Right atrium auricular region (tissue), 2 donors: Measurements from ENCODE around the gene FAM107B. TPM values are rescaled to one million over a fixed set of nuclear protein-coding genes. Genes with fewer than 3 reads are reported as not detected.
A peak's percentile ranks its signal among the peaks of the same experiment; 100 is the strongest.

Experiments used
- DNase-seq: peaks from one replicate; pipeline ENCODE4 v3.0.0-alpha.2; 2019; ENCODE audit warnings: low spot score
- H3K27ac ChIP-seq, 2 donors: fragments of 200-600 bp; sonication (generic); 1 replicate in 1 of 2; 2 replicates in 1 of 2; pipeline ENCODE4 v1.5.1; 2016 to 2019
- H3K27me3 ChIP-seq, 2 donors: fragments of 200-600 bp; sonication (generic); one replicate each; pipeline versions ENCODE4 v1.5.1 to v1.6.0; 2017 to 2019
- H3K36me3 ChIP-seq: fragments of 200-600 bp; sonication (generic); one replicate; pipeline ENCODE4 v1.5.1; 2016
- H3K4me1 ChIP-seq, 2 donors: fragments of 200-600 bp; sonication (generic); one replicate each; pipeline versions ENCODE4 v1.5.1 to v1.6.0; 2017 to 2019
- H3K4me3 ChIP-seq, 2 donors: fragments of 200-600 bp; sonication (generic); 1 replicate in 1 of 2; 2 replicates in 1 of 2; pipeline ENCODE4 v1.5.1; 2017 to 2019; ENCODE audit warnings: mild to moderate bottlenecking in 1 of 2, moderate library complexity in 1 of 2
- H3K9me3 ChIP-seq, 2 donors: fragments of 200-600 bp; sonication (generic); one replicate each; pipeline ENCODE4 v1.5.1; 2019
- CTCF ChIP-seq, 2 donors: fragments of 200-600 bp; sonication (generic); IDR thresholded peaks; one replicate each; pipeline ENCODE4 v1.5.1; 2019; ENCODE audit warnings: antibody characterized with exemption in 2 of 2
- total RNA-seq, 2 donors: library from RNA; depleted of rRNA; stranded (reverse); fragments of >200 nt; gene quantifications; one replicate each; pipeline ENCODE4 v1.1.0, GENCODE V29; 2016

Gene FAM107B
- total RNA-seq, 2 donors from 2014 or later = 10.6 to 14.1 TPM

DNA sequence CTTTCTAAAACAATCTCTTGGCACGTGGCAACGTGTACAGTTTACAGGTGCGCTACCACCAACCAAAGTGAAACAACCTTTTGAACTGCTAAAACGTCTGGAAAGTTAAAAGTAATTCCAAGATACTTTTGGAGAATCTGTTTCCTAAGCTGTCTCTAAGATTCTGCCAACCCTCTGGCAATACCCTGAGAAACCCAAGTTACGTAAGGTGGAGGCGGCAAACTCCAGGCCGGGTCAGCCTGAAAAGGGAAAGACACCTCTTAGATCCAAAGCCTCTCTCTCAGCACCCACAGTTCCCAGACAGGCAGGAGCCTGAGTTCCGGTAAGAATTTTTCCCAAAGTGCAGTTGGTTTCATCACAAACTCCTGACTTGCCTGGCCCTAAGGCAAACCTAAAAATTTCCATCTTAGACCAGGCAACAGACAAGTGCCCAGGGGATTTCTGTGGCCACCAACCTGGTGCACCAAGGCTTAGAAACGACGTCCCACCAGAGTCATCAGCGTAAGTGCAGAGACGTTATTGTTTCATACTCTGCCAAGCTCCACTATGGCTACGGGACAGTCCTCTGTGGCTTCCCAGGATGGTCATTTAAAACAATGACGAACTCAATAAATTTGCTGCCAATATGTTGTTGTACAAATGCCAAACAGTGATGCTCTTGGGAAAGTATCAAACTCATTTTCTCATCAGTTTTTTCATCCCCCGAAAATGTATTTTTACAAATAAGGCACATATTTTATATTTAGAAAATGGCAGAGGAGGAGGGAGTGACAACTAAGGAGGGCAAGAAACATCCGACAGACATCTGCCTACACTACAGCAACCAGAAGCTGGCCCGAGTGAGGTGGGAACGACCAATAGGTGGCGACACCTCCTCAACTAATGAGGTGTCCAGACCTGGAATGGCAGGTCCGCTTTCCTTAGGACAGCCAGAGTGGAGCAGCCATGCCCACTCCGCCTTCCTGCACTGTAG, 238.2 kb downstream of the FAM107B start:
- no peaks in the 10 kb centered on the region for H3K27me3 ChIP-seq
- no peaks in the 10 kb centered on the region for H3K4me1 ChIP-seq
- no peak overlapping the region for H3K4me3 ChIP-seq
- peak; percentile 89 for DNase-seq
- H3K27ac ChIP-seq = no peak overlapping the region
- peak; percentile 41 to 73 for TF ChIP-seq CTCF (IDR thresholded peaks at IDR 0.05)
- H3K9me3 ChIP-seq = no peaks in the 10 kb centered on the region
- no peaks in the 10 kb centered on the region for H3K36me3 ChIP-seq

GRCh38 chr10:14535457-14536130, 239.1 kb downstream of the FAM107B start:
- Histone ChIP-seq H3K9me3 (no peaks in the 10 kb centered on the region), H3K36me3 (no peaks in the 10 kb centered on the region), H3K27ac (no peak overlapping the region), H3K27me3 (no peaks in the 10 kb centered on the region), H3K4me1 (no peaks in the 10 kb centered on the region), H3K4me3 (no peak overlapping the region)
- no peak for TF ChIP-seq CTCF (IDR thresholded peaks at IDR 0.05)
- no peak for DNase-seq

DNA sequence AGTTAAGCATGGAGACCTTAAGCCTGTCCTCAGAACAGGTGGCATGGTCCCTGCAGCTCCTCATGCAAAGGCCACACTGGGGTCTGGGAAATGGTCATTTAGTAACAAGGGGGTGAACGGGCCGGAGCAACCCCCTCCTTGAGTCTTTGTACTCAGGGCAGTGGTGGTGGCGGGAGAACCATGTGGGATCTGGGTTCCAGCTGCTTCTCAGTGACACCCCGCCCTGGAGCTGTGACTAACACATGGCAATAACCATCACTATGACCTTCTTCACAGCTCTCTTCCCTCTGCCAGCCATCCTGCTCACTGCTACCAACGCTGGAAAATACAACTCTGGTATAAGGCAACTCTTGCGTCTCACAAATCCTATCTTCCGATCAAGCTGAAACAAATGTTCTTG, 240.5 kb downstream of the FAM107B start:
- Histone ChIP-seq H3K4me1 (no peaks in the 10 kb centered on the region), H3K9me3 (no peaks in the 10 kb centered on the region), H3K4me3 (no peak overlapping the region), H3K36me3 (no peaks in the 10 kb centered on the region), H3K27ac (no peak overlapping the region), H3K27me3 (no peaks in the 10 kb centered on the region)
- TF ChIP-seq CTCF (IDR thresholded peaks at IDR 0.05) = no peak
- no peak for DNase-seq

GRCh38 chr10:14533295-14533694, 241.4 kb downstream of the FAM107B start:
- no peak for DNase-seq
- Histone ChIP-seq H3K27ac (no peak overlapping the region), H3K36me3 (no peaks in the 10 kb centered on the region), H3K4me3 (no peak overlapping the region), H3K4me1 (no peaks in the 10 kb centered on the region), H3K9me3 (no peaks in the 10 kb centered on the region), H3K27me3 (no peaks in the 10 kb centered on the region)
- no peak for TF ChIP-seq CTCF (IDR thresholded peaks at IDR 0.05)

DNA sequence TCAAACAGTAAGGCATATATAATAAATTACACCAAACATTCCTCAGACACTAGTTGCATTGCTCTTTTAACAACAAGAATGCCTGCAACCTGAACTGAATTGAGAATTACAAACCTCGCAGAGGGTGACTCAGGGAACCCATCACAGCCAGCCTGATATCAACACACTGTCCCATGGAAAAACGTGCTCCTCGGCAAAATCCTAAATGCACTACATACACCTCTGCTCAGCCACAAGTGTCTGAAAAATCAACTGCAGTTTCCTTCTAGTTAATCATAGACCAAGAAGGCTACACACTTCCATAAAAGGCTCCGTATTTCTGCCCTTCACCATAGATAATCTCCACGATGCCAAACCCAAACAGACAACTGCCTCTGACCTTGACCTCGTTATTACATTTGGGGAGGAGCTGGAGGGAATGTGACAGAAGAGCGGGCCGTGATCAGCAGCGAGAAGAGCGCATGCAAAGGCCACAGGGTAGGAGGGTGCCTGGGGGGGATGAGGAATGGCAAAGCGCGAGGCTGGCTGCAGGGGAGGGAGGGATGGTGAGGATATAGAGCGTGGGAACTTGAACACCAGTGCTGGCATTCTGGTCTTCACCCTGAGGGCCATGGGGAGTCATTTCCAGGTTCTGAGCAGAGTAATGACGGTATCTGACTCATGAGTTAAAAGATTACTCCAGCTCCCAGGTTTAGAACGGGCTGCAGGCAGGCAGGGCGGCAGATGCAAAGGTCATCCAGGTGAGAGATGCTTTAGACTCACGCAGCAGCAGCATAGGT, 242.0 kb downstream of the FAM107B start:
- H3K36me3 ChIP-seq = no peaks in the 10 kb centered on the region
- no peaks in the 10 kb centered on the region for H3K4me1 ChIP-seq
- no peak for TF ChIP-seq CTCF (IDR thresholded peaks at IDR 0.05)
- H3K27me3 ChIP-seq = no peaks in the 10 kb centered on the region
- H3K27ac ChIP-seq = no peak overlapping the region
- H3K9me3 ChIP-seq = no peaks in the 10 kb centered on the region
- DNase-seq = no peak
- H3K4me3 ChIP-seq = no peak overlapping the region
